GM12878 (cell line): ENCODE data around the gene TAPBPL. TPM values are rescaled to one million over a fixed set of nuclear protein-coding genes. Genes with fewer than 3 reads are reported as not detected.

ENCODE experiments used
- BCL11A ChIP-seq: IDR thresholded peaks from 2 replicates; pipeline ENCODE4 v1.6.1; 2011; ENCODE audit warnings: low read depth, low read length
- BCLAF1 ChIP-seq: fragments of 450-650 bp; IDR thresholded peaks from 2 replicates; pipeline ENCODE4 v1.6.1; 2017; ENCODE audit warnings: antibody characterized with exemption, mild to moderate bottlenecking, moderate library complexity
- CREB1 ChIP-seq: IDR thresholded peaks from 2 replicates; pipeline ENCODE4 v1.6.1; 2012; ENCODE audit warnings: low read depth, mild to moderate bottlenecking, inconsistent platforms
- FOXK2 ChIP-seq: fragments of 450-650 bp; IDR thresholded peaks from 2 replicates; pipeline ENCODE4 v1.6.1; 2017; ENCODE audit warnings: mild to moderate bottlenecking, moderate library complexity
- HDGF ChIP-seq: fragments of 450-650 bp; IDR thresholded peaks from 2 replicates; pipeline ENCODE4 v1.6.1; 2016; ENCODE audit warnings: antibody characterized with exemption
- MTA3 ChIP-seq: IDR thresholded peaks from 2 replicates; pipeline ENCODE4 v1.6.1; 2012; ENCODE audit warnings: low read length, inconsistent platforms, borderline replicate concordance
- POLR2A ChIP-seq: IDR thresholded peaks from 2 replicates; pipeline ENCODE4 v1.6.1; 2011; ENCODE audit warnings: low read depth, mild to moderate bottlenecking, low read length
- POLR2AphosphoS5 ChIP-seq: IDR thresholded peaks from 2 replicates; pipeline ENCODE4 v1.6.1; 2011; ENCODE audit warnings: mild to moderate bottlenecking, low read length, inconsistent platforms
- RAD21 ChIP-seq: IDR thresholded peaks from 2 replicates; pipeline ENCODE4 v1.6.1; 2011; ENCODE audit warnings: mild to moderate bottlenecking, low read depth, low read length, moderate library complexity; ENCODE audit not compliant: insufficient read depth
- RAD51 ChIP-seq: fragments of 450-650 bp; IDR thresholded peaks from 2 replicates; pipeline ENCODE4 v1.6.1; 2016; ENCODE audit warnings: moderate library complexity, mild to moderate bottlenecking, inconsistent platforms
- SMAD5 ChIP-seq: IDR thresholded peaks from 2 replicates; pipeline ENCODE4 v1.6.1; 2016; ENCODE audit warnings: antibody characterized with exemption, low read depth
- ZBTB4 ChIP-seq: fragments of 450-650 bp; formaldehyde crosslinking; IDR thresholded peaks from 2 replicates; pipeline ENCODE4 v1.4.0; 2022; ENCODE audit warnings: mild to moderate bottlenecking, moderate library complexity
- polyA plus RNA-seq, 11 experiments: library from polyadenylated mRNA; depleted of rRNA in 4 of 11; unstranded in 6 of 11; stranded (reverse) in 5 of 11; fragments of >200 nt; fragmentation: Nextera tagmentation in 4 of 11; fragmentation: Illumina TruSeq in 1 of 11; extraction: Ambion mirVana in 4 of 11; extraction: Trizol in 1 of 11; gene quantifications; 1 replicate in 1 of 11; 2 replicates in 10 of 11; pipeline versions ENCODE4 v1.2.1 to v1.2.3, GENCODE V29; 2011 to 2016; ENCODE audit warnings: inconsistent platforms in 2 of 11, missing spikeins in 2 of 11, low read depth in 1 of 11
- total RNA-seq, 4 experiments: library from RNA; depleted of rRNA in 3 of 4; stranded (reverse); fragments of >200 nt in 3 of 4; fragmentation: Illumina TruSeq in 1 of 4; extraction: Trizol in 1 of 4; gene quantifications; 2 replicates each; pipeline versions ENCODE4 v1.2.1 to v1.2.3, GENCODE V29; 2013 to 2021
- TF ChIP-seq, protein P1 (sequence below): fragments of 150-350 bp; IDR thresholded peaks from 2 replicates; pipeline ENCODE4 v1.6.1; 2016; ENCODE audit warnings: low read depth, low read length
- TF ChIP-seq, protein P2 (sequence below): IDR thresholded peaks from 2 replicates; pipeline ENCODE4 v1.6.1; 2012; ENCODE audit warnings: low read length, inconsistent platforms
- TF ChIP-seq, protein P3 (sequence below): fragments of 450-650 bp; IDR thresholded peaks from 2 replicates; pipeline ENCODE4 v1.6.1; 2017; ENCODE audit warnings: low read depth, mild to moderate bottlenecking, moderate library complexity

The TAPBPL gene
- total and polyA plus RNA-seq, 10 of the 15 experiments (the other 5 are each of a cell fraction or from before 2014, with no cell fraction given): 12.4 to 45.0 (median 29.9) TPM

- TF ChIP-seq BCLAF1 (no peak), RAD21 (no peak), RAD51 (peak; percentile 15; the same call in 1 of the 2 replicates), FOXK2 (no peak), CREB1 (no peak), MTA3 (no peak), POLR2AphosphoS5 (peak; percentile 36; the same call in 1 of the 2 replicates), BCL11A (0 out of 2 replicates have a peak, but pooled peaks have one; percentile 19), SMAD5 (peak; percentile 45; the same call in 1 of the 2 replicates), POLR2A (peak; percentile 68), HDGF (0 out of 2 replicates have a peak, but pooled peaks have one; percentile 12), ZBTB4 (CRISPR knock-in tag) (no peak)
- TF ChIP-seq, protein P1, sequence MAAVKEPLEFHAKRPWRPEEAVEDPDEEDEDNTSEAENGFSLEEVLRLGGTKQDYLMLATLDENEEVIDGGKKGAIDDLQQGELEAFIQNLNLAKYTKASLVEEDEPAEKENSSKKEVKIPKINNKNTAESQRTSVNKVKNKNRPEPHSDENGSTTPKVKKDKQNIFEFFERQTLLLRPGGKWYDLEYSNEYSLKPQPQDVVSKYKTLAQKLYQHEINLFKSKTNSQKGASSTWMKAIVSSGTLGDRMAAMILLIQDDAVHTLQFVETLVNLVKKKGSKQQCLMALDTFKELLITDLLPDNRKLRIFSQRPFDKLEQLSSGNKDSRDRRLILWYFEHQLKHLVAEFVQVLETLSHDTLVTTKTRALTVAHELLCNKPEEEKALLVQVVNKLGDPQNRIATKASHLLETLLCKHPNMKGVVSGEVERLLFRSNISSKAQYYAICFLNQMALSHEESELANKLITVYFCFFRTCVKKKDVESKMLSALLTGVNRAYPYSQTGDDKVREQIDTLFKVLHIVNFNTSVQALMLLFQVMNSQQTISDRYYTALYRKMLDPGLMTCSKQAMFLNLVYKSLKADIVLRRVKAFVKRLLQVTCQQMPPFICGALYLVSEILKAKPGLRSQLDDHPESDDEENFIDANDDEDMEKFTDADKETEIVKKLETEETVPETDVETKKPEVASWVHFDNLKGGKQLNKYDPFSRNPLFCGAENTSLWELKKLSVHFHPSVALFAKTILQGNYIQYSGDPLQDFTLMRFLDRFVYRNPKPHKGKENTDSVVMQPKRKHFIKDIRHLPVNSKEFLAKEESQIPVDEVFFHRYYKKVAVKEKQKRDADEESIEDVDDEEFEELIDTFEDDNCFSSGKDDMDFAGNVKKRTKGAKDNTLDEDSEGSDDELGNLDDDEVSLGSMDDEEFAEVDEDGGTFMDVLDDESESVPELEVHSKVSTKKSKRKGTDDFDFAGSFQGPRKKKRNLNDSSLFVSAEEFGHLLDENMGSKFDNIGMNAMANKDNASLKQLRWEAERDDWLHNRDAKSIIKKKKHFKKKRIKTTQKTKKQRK: no peak
- TF ChIP-seq, protein P2, sequence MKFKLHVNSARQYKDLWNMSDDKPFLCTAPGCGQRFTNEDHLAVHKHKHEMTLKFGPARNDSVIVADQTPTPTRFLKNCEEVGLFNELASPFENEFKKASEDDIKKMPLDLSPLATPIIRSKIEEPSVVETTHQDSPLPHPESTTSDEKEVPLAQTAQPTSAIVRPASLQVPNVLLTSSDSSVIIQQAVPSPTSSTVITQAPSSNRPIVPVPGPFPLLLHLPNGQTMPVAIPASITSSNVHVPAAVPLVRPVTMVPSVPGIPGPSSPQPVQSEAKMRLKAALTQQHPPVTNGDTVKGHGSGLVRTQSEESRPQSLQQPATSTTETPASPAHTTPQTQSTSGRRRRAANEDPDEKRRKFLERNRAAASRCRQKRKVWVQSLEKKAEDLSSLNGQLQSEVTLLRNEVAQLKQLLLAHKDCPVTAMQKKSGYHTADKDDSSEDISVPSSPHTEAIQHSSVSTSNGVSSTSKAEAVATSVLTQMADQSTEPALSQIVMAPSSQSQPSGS: no peak
- TF ChIP-seq, protein P3, sequence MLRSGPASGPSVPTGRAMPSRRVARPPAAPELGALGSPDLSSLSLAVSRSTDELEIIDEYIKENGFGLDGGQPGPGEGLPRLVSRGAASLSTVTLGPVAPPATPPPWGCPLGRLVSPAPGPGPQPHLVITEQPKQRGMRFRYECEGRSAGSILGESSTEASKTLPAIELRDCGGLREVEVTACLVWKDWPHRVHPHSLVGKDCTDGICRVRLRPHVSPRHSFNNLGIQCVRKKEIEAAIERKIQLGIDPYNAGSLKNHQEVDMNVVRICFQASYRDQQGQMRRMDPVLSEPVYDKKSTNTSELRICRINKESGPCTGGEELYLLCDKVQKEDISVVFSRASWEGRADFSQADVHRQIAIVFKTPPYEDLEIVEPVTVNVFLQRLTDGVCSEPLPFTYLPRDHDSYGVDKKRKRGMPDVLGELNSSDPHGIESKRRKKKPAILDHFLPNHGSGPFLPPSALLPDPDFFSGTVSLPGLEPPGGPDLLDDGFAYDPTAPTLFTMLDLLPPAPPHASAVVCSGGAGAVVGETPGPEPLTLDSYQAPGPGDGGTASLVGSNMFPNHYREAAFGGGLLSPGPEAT: peak; percentile 81
These were observed 8.4 kb upstream of the TAPBPL start (continued) for GRCh38 chr12:6443361-6443983.
